Common myeloid progenitor, CD34-positive (primary cell): ENCODE measurements around the gene BLOC1S4.
A peak's percentile ranks its signal among the peaks of the same experiment; 100 is the strongest.

ENCODE experiments used
- CTCF ChIA-PET: fragments of 350-600 bp; sonication (Branson Sonifier 250); formaldehyde crosslinking; loops from one replicate; lab custom pipeline; 2021; ENCODE audit warnings: antibody characterized with exemption; lab: Charles Lee
- POLR2A ChIA-PET: fragments of 350-600 bp; sonication (Branson Sonifier 250); formaldehyde crosslinking; loops from one replicate; lab custom pipeline; 2021; ENCODE audit warnings: antibody characterized with exemption; lab: Charles Lee
- DNase-seq, 3 donors: peaks; one replicate each; pipeline versions ENCODE4 v3.0.0 to v3.0.0-alpha.2; 2013
- H3K27ac ChIP-seq, 2 experiments: 1 replicate in 1 of 2; 2 replicates in 1 of 2; pipeline ENCODE4 v1.7.0; 2013; ENCODE audit warnings: inconsistent platforms in 2 of 2, low read length in 2 of 2, mild to moderate bottlenecking in 2 of 2, low read depth in 1 of 2, moderate library complexity in 1 of 2; ENCODE audit not compliant: severe bottlenecking in 2 of 2, insufficient read depth in 1 of 2, poor library complexity in 1 of 2
- H3K27me3 ChIP-seq, 5 experiments: replicated peaks in 2 of 5; 1 replicate in 3 of 5; 2 replicates in 2 of 5; pipeline versions ENCODE4 v1.6.1 to v1.7.0; 2013; ENCODE audit warnings: low read length in 4 of 5, mild to moderate bottlenecking in 2 of 5, moderate library complexity in 2 of 5, inconsistent platforms in 1 of 5; ENCODE audit not compliant: insufficient read depth in 5 of 5, control insufficient read depth in 4 of 5
- H3K36me3 ChIP-seq, 4 experiments: 1 replicate in 2 of 4; 2 replicates in 2 of 4; pipeline versions ENCODE4 v1.6.1 to v1.7.0; 2013; ENCODE audit warnings: low read length in 3 of 4, control low read depth in 1 of 4, mild to moderate bottlenecking in 1 of 4; ENCODE audit not compliant: control insufficient read depth in 4 of 4, insufficient read depth in 4 of 4
- H3K4me1 ChIP-seq, 4 experiments: 1 replicate in 3 of 4; 2 replicates in 1 of 4; pipeline versions ENCODE4 v1.6.1 to v1.7.1; 2013; ENCODE audit warnings: low read length in 3 of 4, mild to moderate bottlenecking in 3 of 4, control low read depth in 1 of 4, inconsistent platforms in 1 of 4, moderate library complexity in 1 of 4; ENCODE audit not compliant: control insufficient read depth in 4 of 4, insufficient read depth in 4 of 4; ENCODE audit errors: control extremely low read depth in 1 of 4
- H3K4me3 ChIP-seq, 7 experiments: 1 replicate in 4 of 7; 2 replicates in 3 of 7; pipeline versions ENCODE4 v1.5.1 to v1.7.0; 2013; ENCODE audit warnings: mild to moderate bottlenecking in 7 of 7, low read length in 6 of 7, moderate library complexity in 6 of 7, inconsistent platforms in 2 of 7, low read depth in 2 of 7, control low read depth in 1 of 7; ENCODE audit not compliant: insufficient read depth in 4 of 7, control insufficient read depth in 1 of 7; ENCODE audit errors: extremely low read depth in 1 of 7
- H3K9me3 ChIP-seq, 5 experiments: 1 replicate in 4 of 5; 2 replicates in 1 of 5; pipeline versions ENCODE4 v1.6.1 to v1.7.1; 2013; ENCODE audit warnings: low read length in 4 of 5, mild to moderate bottlenecking in 2 of 5, inconsistent platforms in 1 of 5, low read depth in 1 of 5, moderate library complexity in 1 of 5; ENCODE audit not compliant: control insufficient read depth in 4 of 5, insufficient read depth in 2 of 5; ENCODE audit errors: control extremely low read depth in 1 of 5
- WGBS: methylation state at CpG from one replicate; pipeline ENCODE4 v1.1.5; 2013; ENCODE audit not compliant: insufficient coverage; 5-methylcytosine and 5-hydroxymethylcytosine counted together

The BLOC1S4 gene

GRCh38 chr4:6673660-6674499 lies 42.1 kb upstream of the BLOC1S4 start:
- H3K27ac ChIP-seq, result peak overlapping the region; percentile 25 to 71
- ChIA-PET CTCF (interaction anchor here (1.0 to 4.4 kb wide), 12 partner anchors 10 to 200 kb away, joined by 4 to 24 read pairs (median 8); partner anchors contain the start of gene BLOC1S4), POLR2A (interaction anchor here (0.5 to 1.4 kb wide), 8 partner anchors 13 to 628 kb away, joined by 3 to 8 read pairs (median 4); partner anchors contain the start of genes BLOC1S4, MRFAP1 and MRFAP1L1)
- peak; percentile 98 to 99 (median 99) for DNase-seq
- H3K9me3 ChIP-seq, result no peaks in the 10 kb centered on the region
- WGBS, result under 1% methylated on average over 60 of the region's 89 CpGs
- no peaks in the 10 kb centered on the region for H3K27me3 ChIP-seq
- H3K36me3 ChIP-seq, result peaks cover 2 to 26% (median 11%) of the 10 kb centered on the region in 4 experiments
- peak overlapping the region; percentile 61 to 82 (median 77) for H3K4me3 ChIP-seq
- peaks cover 14 to 38% (median 33%) of the 10 kb centered on the region in 4 experiments for H3K4me1 ChIP-seq

DNA sequence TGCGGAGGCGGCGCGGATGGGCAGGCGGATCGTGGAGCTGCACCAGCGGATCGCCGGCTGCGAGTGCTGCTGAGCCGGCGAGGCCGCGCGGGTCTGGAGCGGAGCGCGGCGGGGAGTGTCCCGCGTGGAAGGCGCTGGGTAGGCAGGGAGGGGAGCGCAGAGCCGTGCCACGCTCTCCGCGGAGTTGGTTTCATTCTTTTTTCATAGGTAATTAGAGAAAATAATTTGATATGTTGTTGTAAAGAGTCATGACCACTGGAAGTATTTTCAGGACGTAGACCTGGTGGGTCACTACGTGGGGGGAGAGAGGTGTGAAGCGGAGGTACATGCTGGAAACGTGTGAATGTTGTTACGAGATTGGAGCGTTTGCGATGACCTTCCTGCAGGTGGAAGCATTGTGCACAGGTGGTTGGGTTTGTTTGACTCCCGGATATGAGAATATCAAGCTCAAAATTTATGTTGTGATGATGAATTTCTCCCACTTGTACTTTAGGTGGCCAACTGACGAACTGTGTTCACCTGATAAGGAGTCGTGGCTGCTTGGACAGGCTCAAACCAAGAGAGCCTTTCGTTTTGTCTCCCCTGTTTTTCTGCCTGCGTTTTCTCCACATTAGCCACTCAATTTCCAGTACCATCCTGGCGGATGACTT lies 41.3 kb upstream of the BLOC1S4 start:
- Histone ChIP-seq H3K4me3 (peak overlapping the region; percentile 61 to 82 (median 77)), H3K27me3 (no peaks in the 10 kb centered on the region), H3K9me3 (peaks cover 0 to 3% (median 0%) of the 10 kb centered on the region in 5 experiments), H3K36me3 (peaks cover 2 to 31% (median 11%) of the 10 kb centered on the region in 4 experiments), H3K27ac (peak overlapping the region in 1 of 2 experiments; percentile 61), H3K4me1 (peaks cover 14 to 38% (median 33%) of the 10 kb centered on the region in 4 experiments)
- under 1% methylated on average over 30 of the region's 40 CpGs for WGBS
- POLR2A ChIA-PET, result interaction anchor here (1.3 to 1.4 kb wide), 3 partner anchors 12 to 34 kb away, joined by 4 to 8 read pairs (median 7); partner anchors contain the start of gene MRFAP1
- CTCF ChIA-PET, result interaction anchor here (0.7 to 3.3 kb wide), 14 partner anchors 9 to 200 kb away, joined by 3 to 22 read pairs (median 6); partner anchors contain the start of genes BLOC1S4 and S100P
- peak; percentile 70 to 83 (median 77) for DNase-seq

- Histone ChIP-seq H3K9me3 (peaks cover 0 to 6% (median 3%) of the 10 kb centered on the region in 5 experiments), H3K4me1 (peaks cover 14 to 38% (median 33%) of the 10 kb centered on the region in 4 experiments), H3K36me3 (peaks cover 2 to 39% (median 14%) of the 10 kb centered on the region in 4 experiments), H3K27me3 (no peaks in the 10 kb centered on the region), H3K27ac (no peak overlapping the region), H3K4me3 (peak overlapping the region in 1 of 7 experiments; percentile 31)
- ChIA-PET POLR2A (no interaction called here), CTCF (interaction anchor here (0.8 to 1.1 kb wide), 2 partner anchors 10 to 197 kb away, joined by 3 read pairs; no protein-coding TSS in a partner anchor)
- DNase-seq, result no peak
- WGBS, result 87% methylated on average over 15 of the region's 21 CpGs
These were observed 39.0 kb upstream of the BLOC1S4 start for GRCh38 chr4:6676722-6677558.

DNA sequence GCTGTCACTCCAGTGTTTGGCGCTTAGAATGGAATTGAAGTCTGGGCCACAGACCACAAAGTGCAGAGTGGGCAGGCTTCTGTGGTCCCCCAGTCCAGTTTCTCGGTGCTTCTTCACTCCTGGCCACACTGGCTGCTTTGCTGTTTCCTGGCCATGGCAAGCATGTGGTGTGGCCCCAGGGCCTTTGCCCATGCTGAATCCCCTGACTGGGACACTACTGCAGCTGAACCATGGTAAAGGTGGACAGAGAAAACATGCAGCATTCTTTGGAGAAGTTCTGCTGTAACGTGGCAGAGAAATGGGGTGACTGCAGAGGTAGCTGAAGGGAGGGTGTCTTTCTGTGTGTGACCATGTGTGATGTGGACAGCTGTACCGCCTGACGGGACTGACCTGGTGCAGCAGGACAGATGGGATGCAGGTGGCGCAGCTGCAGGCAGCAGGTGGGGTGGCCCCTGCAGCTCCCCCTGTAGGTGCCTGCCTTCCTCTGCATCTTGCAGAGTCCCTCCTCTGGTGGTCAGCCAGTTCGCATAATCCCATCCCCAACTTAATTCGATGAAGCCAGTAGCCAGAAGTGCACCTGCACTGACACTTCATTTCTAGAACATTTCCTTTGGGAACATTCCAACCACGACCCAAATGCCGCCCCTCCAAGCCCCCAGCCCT lies 35.5 kb upstream of the BLOC1S4 start:
- no peaks in the 10 kb centered on the region for H3K27me3 ChIP-seq
- POLR2A ChIA-PET, result no interaction called here
- CTCF ChIA-PET, result interaction anchor here (1.0 to 3.2 kb wide), 5 partner anchors 9 to 39 kb away, joined by 3 to 10 read pairs (median 5); no protein-coding TSS in a partner anchor
- H3K36me3 ChIP-seq, result peaks cover under 1 to 39% (median 13%) of the 10 kb centered on the region in 4 experiments
- peaks cover 0 to 6% (median 3%) of the 10 kb centered on the region in 5 experiments for H3K9me3 ChIP-seq
- WGBS, result 93% methylated on average over 6 of the region's 10 CpGs
- no peak for DNase-seq
- H3K4me3 ChIP-seq, result no peak overlapping the region
- H3K27ac ChIP-seq, result no peak overlapping the region
- H3K4me1 ChIP-seq, result peaks cover 7 to 21% (median 19%) of the 10 kb centered on the region in 4 experiments

DNA sequence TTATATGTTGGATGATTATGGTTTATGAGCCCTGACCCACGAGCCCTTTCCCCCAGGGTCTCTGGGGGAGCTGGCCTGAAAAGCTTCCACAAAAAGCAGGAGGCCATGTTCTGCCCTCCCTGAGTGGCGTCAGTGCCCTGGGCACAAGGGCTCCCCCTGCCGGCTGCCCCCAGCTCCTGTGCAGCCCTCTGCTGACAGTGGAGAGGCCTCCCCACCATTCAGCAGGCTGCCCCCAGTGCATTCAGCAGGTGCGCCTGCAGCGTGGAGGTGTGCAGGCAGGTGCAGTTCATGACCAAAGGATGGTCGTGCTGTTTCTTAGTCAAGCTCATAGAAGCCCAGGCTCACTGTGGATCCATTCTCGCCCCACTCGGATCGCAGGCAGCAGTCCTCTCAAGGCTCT lies 34.8 kb upstream of the BLOC1S4 start:
- CTCF ChIA-PET, result interaction anchor here (1.0 to 3.2 kb wide), 4 partner anchors 9 to 38 kb away, joined by 3 to 10 read pairs (median 6); no protein-coding TSS in a partner anchor
- H3K4me1 ChIP-seq, result peaks cover 6 to 20% (median 12%) of the 10 kb centered on the region in 4 experiments
- no peak overlapping the region for H3K27ac ChIP-seq
- 90% methylated on average over 4 of the region's 9 CpGs for WGBS
- POLR2A ChIA-PET, result no interaction called here
- H3K4me3 ChIP-seq, result no peak overlapping the region
- H3K27me3 ChIP-seq, result no peaks in the 10 kb centered on the region
- peaks cover 0 to 6% (median 3%) of the 10 kb centered on the region in 5 experiments for H3K9me3 ChIP-seq
- H3K36me3 ChIP-seq, result peaks cover 0 to 32% (median 10%) of the 10 kb centered on the region in 4 experiments
- no peak for DNase-seq
